Activated effector memory CD4-positive, alpha-beta T cell treated with Interleukin-2 at 50 U/mL for 16 hours (primary cell): ENCODE results near the gene FMR1.

Experiments used
- DNase-seq: peaks from one replicate; pipeline ENCODE4 v3.0.0-alpha.2; 2020

FMR1 gene

DNA sequence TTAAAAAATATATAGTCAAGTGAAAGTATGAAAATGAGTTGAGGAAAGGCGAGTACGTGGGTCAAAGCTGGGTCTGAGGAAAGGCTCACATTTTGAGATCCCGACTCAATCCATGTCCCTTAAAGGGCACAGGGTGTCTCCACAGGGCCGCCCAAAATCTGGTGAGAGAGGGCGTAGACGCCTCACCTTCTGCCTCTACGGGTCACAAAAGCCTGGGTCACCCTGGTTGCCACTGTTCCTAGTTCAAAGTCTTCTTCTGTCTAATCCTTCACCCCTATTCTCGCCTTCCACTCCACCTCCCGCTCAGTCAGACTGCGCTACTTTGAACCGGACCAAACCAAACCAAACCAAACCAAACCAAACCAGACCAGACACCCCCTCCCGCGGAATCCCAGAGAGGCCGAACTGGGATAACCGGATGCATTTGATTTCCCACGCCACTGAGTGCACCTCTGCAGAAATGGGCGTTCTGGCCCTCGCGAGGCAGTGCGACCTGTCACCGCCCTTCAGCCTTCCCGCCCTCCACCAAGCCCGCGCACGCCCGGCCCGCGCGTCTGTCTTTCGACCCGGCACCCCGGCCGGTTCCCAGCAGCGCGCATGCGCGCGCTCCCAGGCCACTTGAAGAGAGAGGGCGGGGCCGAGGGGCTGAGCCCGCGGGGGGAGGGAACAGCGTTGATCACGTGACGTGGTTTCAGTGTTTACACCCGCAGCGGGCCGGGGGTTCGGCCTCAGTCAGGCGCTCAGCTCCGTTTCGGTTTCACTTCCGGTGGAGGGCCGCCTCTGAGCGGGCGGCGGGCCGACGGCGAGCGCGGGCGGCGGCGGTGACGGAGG lies at the start of gene FMR1:
Gene FMR1, plus strand, starts transcription at position 728 of the 831 bp plus-strand sequence. CDS start 261 bp downstream, outside the sequence.
- peak; percentile 90 for DNase-seq

DNA sequence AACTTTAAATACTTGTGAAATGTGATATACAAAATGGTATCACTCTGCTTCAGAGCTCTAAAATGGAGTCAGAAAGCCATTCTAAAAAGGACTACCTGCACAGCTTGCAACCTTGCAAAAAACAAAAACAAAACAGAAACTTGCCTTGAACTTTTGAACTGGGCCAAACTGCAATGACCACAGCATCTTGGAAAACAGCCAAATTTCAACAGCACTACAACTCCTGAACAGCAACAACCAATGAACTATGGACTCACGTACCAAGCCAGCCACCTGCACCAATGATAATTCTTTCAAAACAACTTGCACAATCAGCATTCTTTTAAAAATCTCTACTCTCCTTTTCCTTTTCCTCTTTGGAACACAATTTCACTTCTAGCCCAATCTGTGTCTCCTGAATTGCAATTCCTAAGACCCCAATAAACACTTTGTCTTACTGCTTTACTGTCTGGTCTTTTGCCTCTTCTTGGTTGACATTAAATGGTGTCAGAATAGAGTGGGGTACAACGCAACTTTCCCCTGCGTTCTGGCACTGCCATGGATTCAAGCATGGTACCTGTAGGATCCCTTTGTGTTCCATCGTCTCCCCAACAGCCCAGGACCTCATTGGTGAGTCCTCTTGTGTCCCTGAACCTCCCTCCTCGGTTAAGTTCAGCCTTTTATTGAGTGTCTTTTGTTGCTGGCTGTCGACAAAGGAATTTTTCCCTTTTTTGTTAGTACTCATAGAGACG lies 35.7 kb upstream of the FMR1 start:
- no peak for DNase-seq

DNA sequence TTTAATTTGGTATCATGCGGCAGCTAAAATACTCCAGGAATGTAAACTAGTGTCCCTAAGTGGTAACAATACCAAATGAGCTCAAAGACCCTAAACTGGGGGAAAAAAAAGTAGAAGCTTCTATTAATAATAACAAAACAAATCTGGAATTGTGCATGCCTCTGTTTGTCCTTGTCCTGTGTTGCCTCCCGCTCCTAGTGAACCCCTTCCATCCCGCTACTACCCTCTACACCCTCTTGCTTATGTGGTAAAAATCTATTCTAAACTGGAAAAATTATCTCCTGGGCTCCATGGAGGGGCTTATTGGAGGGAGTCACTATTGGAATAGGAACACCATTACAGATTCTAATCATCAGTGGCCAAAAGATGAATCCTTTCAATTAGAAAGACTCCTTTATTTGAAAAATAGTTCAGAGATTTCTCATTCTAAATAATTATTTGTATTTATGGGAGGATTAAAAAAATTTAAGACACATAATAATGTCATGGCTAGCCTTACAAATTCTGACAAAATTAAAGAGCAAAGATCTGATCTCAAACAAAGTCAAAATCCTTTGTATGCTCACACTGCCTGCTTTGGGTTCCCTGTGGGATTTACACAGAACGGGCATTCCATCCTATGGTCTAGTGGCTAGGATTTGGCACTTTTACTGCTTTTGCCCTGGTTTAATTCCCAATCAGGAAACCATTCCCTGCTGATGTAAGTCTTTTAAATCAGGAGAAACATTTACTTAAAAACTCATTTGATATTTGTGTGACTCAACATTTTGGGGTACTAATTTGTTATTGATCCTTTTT lies 34.7 kb upstream of the FMR1 start:
- no peak for DNase-seq

DNA sequence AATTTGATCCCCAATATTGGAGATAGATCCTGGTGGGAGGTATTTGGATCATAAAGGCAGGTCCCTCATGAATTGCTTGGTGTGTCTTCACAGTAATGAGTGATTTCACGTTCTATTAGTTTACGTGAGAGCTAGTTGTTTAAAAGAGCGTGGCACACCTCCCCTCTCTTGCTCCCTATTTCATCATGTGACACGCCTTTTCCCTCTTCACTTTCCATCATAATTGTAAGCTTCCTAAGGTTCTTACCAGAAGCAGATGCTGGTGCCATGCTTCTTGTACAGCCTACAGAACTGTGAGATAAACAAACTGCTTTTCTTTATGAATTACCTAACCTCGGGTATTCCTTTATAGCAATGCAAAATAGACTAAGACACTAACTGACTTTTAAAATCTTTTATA lies 34.0 kb upstream of the FMR1 start:
- no peak for DNase-seq

DNA sequence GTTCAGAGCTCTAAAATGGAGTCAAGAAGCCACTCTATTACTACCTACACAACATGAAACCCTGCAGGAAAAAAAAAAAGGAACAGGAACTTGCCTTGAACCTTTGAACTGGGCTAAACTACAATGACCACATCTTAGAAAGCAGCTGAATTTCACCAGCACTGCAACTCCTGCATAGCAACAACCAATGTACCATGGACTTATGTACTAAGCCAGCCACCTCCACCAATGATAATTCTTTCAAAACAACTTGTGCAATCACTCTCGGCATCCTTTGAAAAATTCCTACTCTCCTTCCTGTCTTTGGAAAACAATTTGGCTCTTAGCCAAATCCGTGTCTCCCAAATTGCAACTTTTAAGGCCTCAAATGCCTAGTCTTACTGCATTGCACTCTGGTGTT lies 26.8 kb upstream of the FMR1 start:
- DNase-seq, result no peak

DNA sequence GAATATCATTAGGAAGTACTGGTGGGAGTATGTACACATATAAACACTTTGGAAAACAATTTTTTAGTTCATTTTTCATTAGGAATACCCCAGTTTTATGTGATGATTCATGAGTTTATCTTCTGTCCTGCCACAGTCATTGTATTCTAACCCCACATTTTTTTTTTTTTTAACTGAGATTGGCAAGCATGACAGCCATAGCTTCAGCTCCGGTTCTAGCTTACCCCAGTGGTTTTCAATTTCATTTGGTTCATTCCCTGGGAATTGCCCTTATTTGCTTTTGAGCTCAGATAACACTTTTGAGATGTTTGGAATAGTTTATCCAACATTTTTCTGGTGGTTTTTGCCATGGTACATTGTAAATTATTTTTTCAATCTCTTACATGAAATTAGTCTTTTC lies 21.0 kb upstream of the FMR1 start:
- DNase-seq, result no peak

DNA sequence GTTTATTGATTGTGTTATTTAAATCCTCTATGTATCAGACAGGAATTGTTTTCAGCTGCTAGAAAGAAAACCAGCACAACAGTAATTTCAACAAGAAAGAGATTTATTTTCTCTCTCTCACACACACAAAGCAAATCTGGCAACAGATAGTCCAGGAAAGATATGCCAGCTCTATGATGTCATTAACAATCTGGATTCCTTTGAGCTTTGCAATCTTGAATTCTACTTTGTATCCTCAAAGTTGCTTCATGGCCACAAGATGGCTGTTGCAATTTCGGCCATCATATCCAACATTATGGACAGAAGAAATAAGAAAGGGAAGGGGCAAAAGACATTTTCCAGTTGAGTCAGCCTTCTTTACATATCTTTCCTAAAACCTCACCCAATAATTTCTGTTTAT lies 19.8 kb upstream of the FMR1 start:
- DNase-seq, result no peak

DNA sequence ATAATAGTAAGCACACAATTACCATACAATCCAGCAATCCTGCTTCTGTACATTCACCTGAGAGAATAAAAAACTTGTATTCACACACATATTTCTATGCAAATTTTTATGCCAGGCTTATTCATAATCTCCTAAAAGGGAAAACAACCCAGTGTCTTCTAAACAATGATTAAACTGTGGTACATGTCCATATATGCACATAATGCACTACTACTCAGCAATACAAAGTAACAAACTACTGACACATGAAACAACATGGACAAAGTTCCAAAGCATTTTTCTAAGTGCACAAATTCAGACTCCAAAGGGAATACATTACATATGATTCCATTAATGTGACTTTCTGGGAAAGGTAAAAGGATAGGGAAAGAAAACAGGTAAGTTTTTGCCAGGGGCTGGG lies 18.0 kb upstream of the FMR1 start:
- DNase-seq, result no peak

DNA sequence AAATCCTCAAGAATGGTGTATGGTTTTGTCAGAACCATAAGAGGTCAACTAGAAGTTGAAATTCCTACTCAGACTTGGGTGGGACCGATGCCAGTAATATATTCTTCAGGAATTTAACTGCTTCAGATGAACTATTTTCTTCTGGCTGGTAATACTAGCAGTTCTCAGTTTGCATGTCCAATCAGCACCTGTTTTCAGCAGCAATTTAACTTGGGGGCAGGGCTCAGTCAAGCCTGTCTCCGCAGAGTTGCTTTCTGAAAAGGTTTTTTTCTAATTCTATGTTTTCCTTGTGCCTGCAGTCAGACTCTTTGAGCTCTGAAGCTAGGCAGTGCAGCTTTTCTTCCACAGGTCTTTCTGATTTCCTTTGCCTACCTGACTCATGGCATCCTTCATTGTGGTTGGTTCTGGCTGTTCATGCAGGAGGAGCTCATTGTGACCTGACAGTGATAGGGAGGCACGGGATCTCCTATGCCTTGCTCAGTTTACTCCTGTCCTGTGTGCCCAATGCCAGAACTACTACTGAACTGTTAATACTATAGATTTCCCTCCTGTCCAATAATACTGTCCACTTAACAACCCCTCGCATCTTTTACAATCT lies 17.3 kb upstream of the FMR1 start:
- no peak for DNase-seq

DNA sequence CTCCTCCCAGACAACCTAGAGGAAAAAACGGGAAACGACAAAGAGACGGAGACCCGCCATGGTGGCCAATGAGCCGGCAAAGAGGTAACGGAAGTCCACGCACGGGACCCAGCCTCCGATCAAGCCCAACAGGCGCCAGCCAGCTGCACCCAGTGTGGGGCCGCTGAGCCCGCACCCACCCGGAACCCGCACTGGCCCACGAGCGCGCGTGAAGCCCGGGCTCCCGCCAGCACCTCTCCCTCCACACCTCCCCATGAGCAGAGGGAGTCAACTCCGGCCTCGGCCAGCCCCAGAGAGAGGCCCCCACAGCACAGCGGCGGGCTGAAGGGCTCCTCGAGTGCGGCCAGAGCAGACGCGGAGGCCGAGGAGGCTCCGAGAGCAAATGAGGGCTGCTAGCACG lies 14.6 kb upstream of the FMR1 start:
- DNase-seq, result no peak

DNA sequence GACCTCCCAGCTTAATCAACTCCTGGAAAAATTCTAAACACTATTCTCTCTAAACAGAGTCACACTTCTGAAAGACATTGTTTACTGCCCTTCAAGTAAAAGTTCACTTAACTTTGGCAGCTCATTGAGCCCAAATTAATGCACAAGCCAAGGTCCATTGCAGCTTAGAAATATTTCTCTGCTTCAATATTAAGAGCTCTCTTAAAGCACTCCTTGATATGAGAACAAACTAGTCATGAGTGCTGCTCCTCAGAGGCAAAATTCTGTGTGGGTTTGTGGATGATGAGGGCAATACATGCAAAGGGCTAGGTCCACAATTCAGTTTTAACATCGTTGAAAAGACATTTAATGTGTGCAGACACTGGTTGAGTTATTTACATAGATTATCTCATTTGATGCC lies 12.8 kb upstream of the FMR1 start:
- DNase-seq, result no peak

DNA sequence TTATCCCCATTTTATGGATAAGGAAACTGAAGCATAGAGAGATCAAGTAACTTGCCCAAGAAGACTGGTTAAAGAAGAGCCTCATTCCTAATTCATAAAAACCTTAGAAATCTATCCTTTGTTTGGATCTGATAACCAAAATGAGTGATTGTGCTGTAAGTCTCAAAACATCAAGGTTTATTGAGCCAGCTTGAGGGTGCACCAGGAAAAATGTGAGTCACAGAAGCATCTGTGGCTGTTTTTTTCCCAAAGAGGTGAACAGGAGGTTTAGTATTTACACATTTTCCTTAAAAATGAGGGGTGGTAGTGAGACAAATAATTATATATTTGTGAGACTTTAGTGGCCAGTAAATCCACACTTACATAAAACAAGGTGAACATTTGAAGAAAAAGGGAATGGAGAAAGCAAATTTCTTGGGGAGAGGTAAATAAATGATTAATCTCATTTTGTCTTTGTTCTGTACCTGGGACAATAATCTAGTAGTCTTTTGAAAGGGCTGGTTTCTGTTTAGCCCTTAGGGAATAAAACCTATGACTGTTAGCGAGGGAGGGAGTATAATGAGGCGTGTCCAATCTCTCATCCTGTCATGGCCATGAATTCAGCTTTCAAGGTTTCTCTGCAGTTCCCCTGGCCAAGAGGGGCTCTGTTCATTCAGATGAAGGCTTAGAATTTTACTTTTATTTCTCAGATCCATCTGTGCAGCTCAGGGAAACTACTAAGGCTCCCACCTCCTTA lies 12.2 kb upstream of the FMR1 start:
- DNase-seq, result no peak

DNA sequence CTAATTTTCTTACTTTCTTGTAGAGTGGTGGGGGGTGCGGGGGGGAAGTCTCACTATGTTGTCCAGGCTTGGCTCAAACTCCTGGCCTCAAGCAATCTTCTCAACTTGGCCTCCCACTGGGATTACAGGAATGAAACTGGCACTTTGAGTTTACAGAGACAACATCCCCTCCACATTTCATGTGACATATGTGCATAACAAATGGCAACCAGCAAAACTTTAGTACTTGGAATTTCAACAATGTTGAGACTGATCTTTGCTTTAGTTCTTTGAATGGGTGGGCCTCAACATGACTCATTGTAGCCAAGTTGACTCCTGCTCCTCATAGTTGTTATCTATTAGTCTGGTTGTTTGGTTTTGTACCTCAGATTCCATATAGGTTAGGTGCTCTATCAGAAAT lies 11.4 kb upstream of the FMR1 start:
- DNase-seq, result no peak

DNA sequence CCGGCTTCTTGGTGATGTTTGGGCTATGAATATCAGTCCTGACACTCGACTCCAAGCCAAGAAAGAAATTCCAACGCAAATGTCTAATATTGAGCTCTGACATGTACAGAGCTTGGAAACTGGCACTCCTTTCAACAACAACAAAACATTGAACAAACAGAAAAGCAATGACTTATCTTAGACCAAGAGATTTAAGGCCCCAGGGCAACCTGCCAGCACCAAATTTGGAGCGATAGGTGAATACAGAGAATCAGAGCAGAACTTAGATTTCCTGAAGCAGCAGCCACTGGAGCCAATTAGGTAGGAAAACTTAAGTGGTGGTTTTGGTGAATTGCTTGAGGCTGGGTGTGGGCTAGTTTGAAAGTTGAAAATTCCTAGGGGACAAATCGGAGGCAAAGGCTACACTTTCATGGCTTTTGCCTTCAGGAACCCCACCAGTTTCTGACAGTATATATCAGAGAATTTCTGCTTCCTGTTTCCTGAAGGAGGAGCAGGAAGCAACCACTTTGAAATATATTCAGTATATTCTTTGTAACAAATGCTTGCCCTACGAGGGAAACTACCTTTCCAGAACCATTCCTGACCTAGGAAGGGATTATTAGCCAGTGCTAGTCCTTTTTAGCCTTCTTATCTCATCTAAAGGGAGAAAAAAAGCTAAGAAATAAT lies 10.1 kb upstream of the FMR1 start:
- no peak for DNase-seq

DNA sequence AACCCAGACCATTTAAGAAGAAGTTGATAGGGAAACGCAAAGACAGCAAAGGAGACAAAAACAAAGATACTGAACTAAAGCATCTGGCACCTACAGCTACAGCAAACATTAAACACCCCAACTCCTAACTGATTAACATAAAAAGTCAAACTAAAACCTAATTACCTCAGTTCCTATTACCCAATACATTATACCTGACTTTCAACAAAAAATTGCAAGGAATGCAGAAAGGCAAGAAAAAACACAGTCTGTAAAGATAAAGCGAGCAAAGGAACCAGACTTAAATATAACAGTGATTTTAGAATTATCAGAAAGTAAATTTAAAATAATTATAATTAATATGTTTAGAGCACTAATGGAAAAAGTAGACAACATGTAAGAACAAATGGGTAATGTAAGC lies 9.4 kb upstream of the FMR1 start:
- no peak for DNase-seq

DNA sequence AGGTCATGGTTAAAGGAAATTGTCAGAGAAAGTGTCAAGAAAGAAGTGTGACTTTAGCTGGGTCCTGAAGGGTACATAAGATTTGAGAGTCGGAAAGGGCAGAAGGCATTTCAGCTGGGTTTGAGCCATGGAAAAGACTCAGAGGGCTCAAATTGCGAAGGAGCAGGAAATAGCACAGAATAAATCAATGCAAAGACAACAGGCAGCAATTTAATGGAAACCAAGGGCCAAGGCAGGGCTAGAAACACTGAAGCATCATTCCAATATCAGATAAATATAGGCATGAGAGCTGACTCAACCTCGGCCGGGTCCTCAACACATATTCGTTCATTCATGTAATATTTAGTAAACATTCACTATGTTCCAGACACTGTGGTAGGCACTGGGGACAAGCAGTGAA lies 3.6 kb upstream of the FMR1 start:
- DNase-seq, result no peak

DNA sequence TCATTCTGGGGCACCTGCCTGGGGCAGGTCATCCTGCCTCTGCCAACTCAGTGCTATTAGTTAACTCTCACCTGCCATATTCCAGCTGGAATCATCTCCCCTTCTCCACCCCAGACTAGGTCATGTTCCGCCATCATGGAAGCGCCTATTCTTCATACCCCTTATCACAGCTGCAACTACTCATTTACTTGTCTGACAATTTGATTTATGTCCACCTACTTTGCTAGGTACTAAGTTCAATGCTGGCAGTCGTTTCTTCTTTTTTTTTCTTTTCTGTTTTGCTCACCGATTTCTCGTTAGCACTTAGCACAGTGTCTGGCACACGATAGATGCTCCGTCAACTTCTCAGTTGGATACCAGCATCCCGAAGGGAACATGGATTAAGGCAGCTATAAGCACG lies 1.1 kb upstream of the FMR1 start:
- no peak for DNase-seq

DNA sequence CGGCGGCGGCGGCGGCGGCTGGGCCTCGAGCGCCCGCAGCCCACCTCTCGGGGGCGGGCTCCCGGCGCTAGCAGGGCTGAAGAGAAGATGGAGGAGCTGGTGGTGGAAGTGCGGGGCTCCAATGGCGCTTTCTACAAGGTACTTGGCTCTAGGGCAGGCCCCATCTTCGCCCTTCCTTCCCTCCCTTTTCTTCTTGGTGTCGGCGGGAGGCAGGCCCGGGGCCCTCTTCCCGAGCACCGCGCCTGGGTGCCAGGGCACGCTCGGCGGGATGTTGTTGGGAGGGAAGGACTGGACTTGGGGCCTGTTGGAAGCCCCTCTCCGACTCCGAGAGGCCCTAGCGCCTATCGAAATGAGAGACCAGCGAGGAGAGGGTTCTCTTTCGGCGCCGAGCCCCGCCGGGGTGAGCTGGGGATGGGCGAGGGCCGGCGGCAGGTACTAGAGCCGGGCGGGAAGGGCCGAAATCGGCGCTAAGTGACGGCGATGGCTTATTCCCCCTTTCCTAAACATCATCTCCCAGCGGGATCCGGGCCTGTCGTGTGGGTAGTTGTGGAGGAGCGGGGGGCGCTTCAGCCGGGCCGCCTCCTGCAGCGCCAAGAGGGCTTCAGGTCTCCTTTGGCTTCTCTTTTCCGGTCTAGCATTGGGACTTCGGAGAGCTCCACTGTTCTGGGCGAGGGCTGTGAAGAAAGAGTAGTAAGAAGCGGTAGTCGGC lies 528 bp downstream of the FMR1 start:
- peak; percentile 9 for DNase-seq

DNA sequence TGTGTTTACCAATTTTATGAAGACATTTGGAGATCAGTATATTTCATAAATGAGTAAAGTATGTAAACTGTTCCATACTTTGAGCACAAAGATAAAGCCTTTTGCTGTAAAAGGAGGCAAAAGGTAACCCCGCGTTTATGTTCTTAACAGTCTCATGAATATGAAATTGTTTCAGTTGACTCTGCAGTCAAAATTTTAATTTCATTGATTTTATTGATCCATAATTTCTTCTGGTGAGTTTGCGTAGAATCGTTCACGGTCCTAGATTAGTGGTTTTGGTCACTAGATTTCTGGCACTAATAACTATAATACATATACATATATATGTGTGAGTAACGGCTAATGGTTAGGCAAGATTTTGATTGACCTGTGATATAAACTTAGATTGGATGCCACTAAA lies 1.9 kb downstream of the FMR1 start:
- DNase-seq, result no peak

DNA sequence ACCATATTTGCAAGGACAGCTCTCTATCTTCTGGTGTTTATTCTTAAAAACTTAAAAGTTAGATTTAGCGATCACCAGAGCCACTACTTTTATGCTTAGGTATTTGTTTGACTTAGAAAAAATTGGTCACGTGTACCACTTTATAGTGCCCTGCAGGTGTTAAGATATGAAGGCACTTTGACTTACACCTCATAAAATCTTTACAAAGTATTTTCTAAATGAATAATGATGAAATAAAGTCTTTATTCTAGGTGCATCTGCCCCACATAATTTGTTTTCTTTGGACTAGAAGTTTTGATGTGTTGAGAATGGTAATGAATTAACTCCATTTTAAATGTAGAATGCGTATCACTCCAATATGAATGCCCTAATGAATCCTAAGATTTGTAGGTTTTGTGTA lies 2.9 kb downstream of the FMR1 start:
- DNase-seq, result no peak

DNA sequence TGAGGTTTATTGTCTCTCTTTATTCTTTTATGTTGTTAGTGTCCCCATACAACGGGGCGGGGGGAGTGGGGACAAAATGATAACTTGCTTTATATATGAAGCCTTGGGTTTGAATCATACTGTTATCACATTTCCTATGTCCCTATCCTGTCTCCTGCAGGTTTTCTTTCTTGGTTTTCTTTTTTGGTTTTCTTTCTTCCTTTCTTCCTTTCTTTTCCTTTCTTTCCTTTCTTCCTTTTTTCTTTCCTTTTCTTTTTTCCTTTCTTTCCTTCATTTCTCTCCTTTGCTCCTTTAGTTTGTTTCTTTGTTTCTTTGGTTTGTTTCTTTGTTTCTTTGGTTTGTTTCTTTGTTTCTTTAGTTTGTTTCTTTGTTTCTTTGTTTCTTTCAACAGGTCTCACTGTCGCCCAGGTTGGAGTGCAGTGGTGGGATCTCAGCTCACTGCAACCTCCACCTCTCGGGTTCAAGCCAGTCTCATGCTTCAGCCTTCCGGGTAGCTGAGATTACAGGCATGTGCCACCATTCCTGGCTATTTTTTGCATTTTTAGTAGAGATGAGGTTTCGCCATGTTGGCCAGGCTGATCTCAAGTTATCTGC lies 4.8 kb downstream of the FMR1 start:
- DNase-seq, result no peak
